Upper lobe of left lung (tissue), 4 donors: ENCODE data around the gene CYB5R4.

Experiments
- EP300 ChIP-seq, 4 donors: sonication (generic); formaldehyde crosslinking; IDR thresholded peaks; one replicate each; pipeline ENCODE4 v1.5.1; 2017; ENCODE audit warnings: antibody characterized with exemption in 4 of 4, control low read depth in 2 of 4
- POLR2A ChIP-seq, 4 donors: fragments of 450-650 bp; IDR thresholded peaks; one replicate each; pipeline ENCODE4 v1.5.1; 2016 to 2017; ENCODE audit warnings: antibody characterized with exemption in 4 of 4, mild to moderate bottlenecking in 2 of 4
- POLR2AphosphoS5 ChIP-seq, 2 donors: sonication (generic); formaldehyde crosslinking; IDR thresholded peaks; one replicate each; pipeline ENCODE4 v1.5.1; 2017; ENCODE audit warnings: antibody characterized with exemption in 2 of 2
- TF ChIP-seq, protein P1 (sequence below), 6 experiments: fragments of 450-650 bp in 4 of 6; fragments of 200-600 bp in 2 of 6; sonication (generic) in 2 of 6; IDR thresholded peaks; one replicate each; pipeline ENCODE4 v1.5.1; 2016 to 2019; ENCODE audit warnings: antibody characterized with exemption in 6 of 6

DNA sequence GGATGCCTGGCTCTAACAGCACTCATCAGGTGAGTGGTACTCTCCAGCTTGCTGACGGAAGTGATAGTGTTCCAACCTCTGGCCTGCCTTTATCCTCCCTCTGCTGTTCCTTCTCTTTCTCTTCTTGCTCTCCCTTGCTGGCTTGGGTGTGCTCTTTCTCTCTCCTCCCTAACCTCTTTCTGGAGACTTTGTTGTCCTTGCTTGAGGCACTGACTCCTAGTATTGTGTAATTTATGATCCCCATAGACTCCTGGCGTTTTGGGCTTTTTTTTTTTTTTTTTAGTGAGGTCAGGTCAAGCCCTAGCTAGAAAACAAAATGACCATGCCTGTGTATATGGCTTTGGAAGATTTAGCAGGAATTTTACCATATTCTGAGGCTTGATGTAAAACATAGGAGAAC is 89.4 kb downstream of the CYB5R4 start:
- TF ChIP-seq, protein P1, sequence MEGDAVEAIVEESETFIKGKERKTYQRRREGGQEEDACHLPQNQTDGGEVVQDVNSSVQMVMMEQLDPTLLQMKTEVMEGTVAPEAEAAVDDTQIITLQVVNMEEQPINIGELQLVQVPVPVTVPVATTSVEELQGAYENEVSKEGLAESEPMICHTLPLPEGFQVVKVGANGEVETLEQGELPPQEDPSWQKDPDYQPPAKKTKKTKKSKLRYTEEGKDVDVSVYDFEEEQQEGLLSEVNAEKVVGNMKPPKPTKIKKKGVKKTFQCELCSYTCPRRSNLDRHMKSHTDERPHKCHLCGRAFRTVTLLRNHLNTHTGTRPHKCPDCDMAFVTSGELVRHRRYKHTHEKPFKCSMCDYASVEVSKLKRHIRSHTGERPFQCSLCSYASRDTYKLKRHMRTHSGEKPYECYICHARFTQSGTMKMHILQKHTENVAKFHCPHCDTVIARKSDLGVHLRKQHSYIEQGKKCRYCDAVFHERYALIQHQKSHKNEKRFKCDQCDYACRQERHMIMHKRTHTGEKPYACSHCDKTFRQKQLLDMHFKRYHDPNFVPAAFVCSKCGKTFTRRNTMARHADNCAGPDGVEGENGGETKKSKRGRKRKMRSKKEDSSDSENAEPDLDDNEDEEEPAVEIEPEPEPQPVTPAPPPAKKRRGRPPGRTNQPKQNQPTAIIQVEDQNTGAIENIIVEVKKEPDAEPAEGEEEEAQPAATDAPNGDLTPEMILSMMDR (IDR thresholded peaks at IDR 0.05) = no peak
- no peak for TF ChIP-seq POLR2A (IDR thresholded peaks at IDR 0.05)
- no peak for TF ChIP-seq POLR2AphosphoS5 (IDR thresholded peaks at IDR 0.05)
- no peak for TF ChIP-seq EP300 (IDR thresholded peaks at IDR 0.05)
